ENCODE data around the gene MKLN1.

- TF ChIP-seq ATF3 (IDR thresholded peaks at IDR 0.05) (no peak), POLR2AphosphoS5 (IDR thresholded peaks at IDR 0.05; ENCODE audit: low read depth, low read length) (no peak), REST (IDR thresholded peaks at IDR 0.05; ENCODE audit: low read depth) (no peak), CTCF (IDR thresholded peaks at IDR 0.05 in 2 of 3, conservative IDR thresholded peaks at IDR 0.05 in 1 of 3; ENCODE audit: borderline replicate concordance in 1 of 3, insufficient read depth in 1 of 3, low read depth in 2 of 3, low read length in 2 of 3) (no peak), POLR2A (IDR thresholded peaks at IDR 0.05; ENCODE audit: borderline replicate concordance, extremely low read depth, insufficient read depth, insufficient read length) (no peak), EZH2 (IDR thresholded peaks at IDR 0.05) (no peak), ZFX (IDR thresholded peaks at IDR 0.05) (no peak), ZBTB33 (IDR thresholded peaks at IDR 0.05; ENCODE audit: extremely low read depth, insufficient replicate concordance, low read length) (no peak), CEBPB (IDR thresholded peaks at IDR 0.05; ENCODE audit: low read depth) (no peak), ZNF274 (IDR thresholded peaks at IDR 0.05; ENCODE audit: low read depth, low read length) (no peak), EZH2phosphoT487 (IDR thresholded peaks at IDR 0.05; ENCODE audit: borderline replicate concordance) (no peak), CBX3 (IDR thresholded peaks at IDR 0.05; ENCODE audit: low read depth) (no peak), EGR1 (IDR thresholded peaks at IDR 0.05; ENCODE audit: low read depth) (no peak)
These were observed 205.5 kb downstream of the MKLN1 start for GRCh38 chr7:131533151-131533559.

Data from HCT116 (cell line).